Measurements from ENCODE around the gene IGSF8. TPM values are rescaled to one million over a fixed set of nuclear protein-coding genes. Genes with fewer than 3 reads are reported as not detected.

IGSF8 gene
- total RNA-seq, 4 donors from 2014 or later, result 24.3 to 36.5 (median 28.2) TPM

- TF ChIP-seq POLR2A (IDR thresholded peaks at IDR 0.05) (no peak), CTCF (IDR thresholded peaks at IDR 0.05) (no peak)
- no peak for DNase-seq
- WGBS, 2 donors, result 89% methylated on average over 6 of the region's 14 CpGs; no CpG with 5 or more reads in 1 of the 2 donors
- no peaks in the 10 kb centered on the region for H3K27me3 ChIP-seq
- H3K4me3 ChIP-seq (replicated peaks in 1 of 3), result no peak overlapping the region
- no peaks in the 10 kb centered on the region for H3K9me3 ChIP-seq
- H3K4me1 ChIP-seq, result peaks cover 16 to 29% of the 10 kb centered on the region in 2 donors
- intact Hi-C loops (cut with DNase I), result loop anchor here (10.0 kb wide), 2 partner anchors 170 to 190 kb away; partner anchors contain the start of genes PEX19 and TAGLN2
- peaks cover 15 to 20% of the 10 kb centered on the region in 2 donors for H3K36me3 ChIP-seq
- no peak overlapping the region for H3K27ac ChIP-seq
These were observed 3.6 kb downstream of the IGSF8 start for GRCh38 chr1:160094806-160095205.

GRCh38 chr1:160094291-160094625 is 4.2 kb downstream of the IGSF8 start:
- Histone ChIP-seq H3K27me3 (no peaks in the 10 kb centered on the region), H3K4me3 (replicated peaks in 1 of 3) (no peak overlapping the region), H3K4me1 (peaks cover 12 to 23% of the 10 kb centered on the region in 2 donors), H3K36me3 (peaks cover 15 to 20% of the 10 kb centered on the region in 2 donors), H3K27ac (no peak overlapping the region), H3K9me3 (no peaks in the 10 kb centered on the region)
- DNase-seq, result no peak
- intact Hi-C loops (cut with DNase I), result loop anchor here (10.0 kb wide), 2 partner anchors 169 to 191 kb away; partner anchors contain the start of genes PEX19 and TAGLN2
- whole genome bisulfite sequencing, 2 donors, result 88 to 91% methylated on average over 4 of the region's 4 CpGs
- TF ChIP-seq CTCF (IDR thresholded peaks at IDR 0.05), result no peak
- no peak for TF ChIP-seq POLR2A (IDR thresholded peaks at IDR 0.05)

GRCh38 chr1:160093624-160094290 is 4.7 kb downstream of the IGSF8 start:
- no peaks in the 10 kb centered on the region for H3K27me3 ChIP-seq
- no peak for DNase-seq
- WGBS, 2 donors, result 89 to 93% methylated on average over 17 to 19 of the region's 21 CpGs
- no peak overlapping the region for H3K27ac ChIP-seq
- intact Hi-C loops (cut with DNase I), result loop anchor here (10.0 kb wide), 2 partner anchors 169 to 191 kb away; partner anchors contain the start of genes PEX19 and TAGLN2
- H3K4me1 ChIP-seq, result peaks cover 10 to 22% of the 10 kb centered on the region in 2 donors
- H3K9me3 ChIP-seq, result no peaks in the 10 kb centered on the region
- no peak for TF ChIP-seq POLR2A (IDR thresholded peaks at IDR 0.05)
- TF ChIP-seq CTCF (IDR thresholded peaks at IDR 0.05), result no peak
- no peak overlapping the region for H3K4me3 ChIP-seq (replicated peaks in 1 of 3)
- peaks cover 15 to 20% of the 10 kb centered on the region in 2 donors for H3K36me3 ChIP-seq

GRCh38 chr1:160093069-160093395 is 5.4 kb downstream of the IGSF8 start:
- H3K27ac ChIP-seq, result no peak overlapping the region
- no peak for DNase-seq
- peaks cover 15 to 20% of the 10 kb centered on the region in 2 donors for H3K36me3 ChIP-seq
- H3K9me3 ChIP-seq, result no peaks in the 10 kb centered on the region
- H3K4me1 ChIP-seq, result peaks cover 10 to 22% of the 10 kb centered on the region in 2 donors
- H3K4me3 ChIP-seq (replicated peaks in 1 of 3), result no peak overlapping the region
- WGBS, 2 donors, result 82 to 87% methylated on average over 8 of the region's 9 CpGs
- intact Hi-C loops (cut with DNase I), result loop anchor here (10.0 kb wide), 2 partner anchors 168 to 192 kb away; partner anchors contain the start of genes PEX19 and TAGLN2
- TF ChIP-seq CTCF (IDR thresholded peaks at IDR 0.05) (no peak), POLR2A (IDR thresholded peaks at IDR 0.05) (no peak)
- no peaks in the 10 kb centered on the region for H3K27me3 ChIP-seq

GRCh38 chr1:160092366-160093068 is 5.9 kb downstream of the IGSF8 start:
- H3K36me3 ChIP-seq, result peaks cover 15 to 20% of the 10 kb centered on the region in 2 donors

More at GRCh38 chr1:160092366-160093068, 5.9 kb downstream of the IGSF8 start:
- H3K4me1 ChIP-seq, result peaks cover 5 to 19% of the 10 kb centered on the region in 2 donors
- no peak overlapping the region for H3K27ac ChIP-seq
- H3K4me3 ChIP-seq (replicated peaks in 1 of 3), result no peak overlapping the region
- WGBS, 2 donors, result 95% methylated on average over 17 to 27 of the region's 32 CpGs
- no peak for DNase-seq
- intact Hi-C loops (cut with DNase I), result loop anchor here (10.0 kb wide), 2 partner anchors 168 to 192 kb away; partner anchors contain the start of genes PEX19 and TAGLN2
- no peaks in the 10 kb centered on the region for H3K27me3 ChIP-seq
- TF ChIP-seq POLR2A (IDR thresholded peaks at IDR 0.05), result no peak
- no peak for TF ChIP-seq CTCF (IDR thresholded peaks at IDR 0.05)
- no peaks in the 10 kb centered on the region for H3K9me3 ChIP-seq

Measured in thyroid gland (tissue), 4 donors.